HG02970 (cell line): ENCODE data around the gene PCDHGA1.
"Not testable (repeated sequence)": the region's sequence is repeated elsewhere in the genome, so short reads cannot be mapped to it uniquely, and the experiment has no call there.

Experiments
- ATAC-seq: cut with Tn5 transposase; IDR thresholded peaks from one replicate; pipeline ENCODE4 v1.9.1; 2021; ENCODE audit warnings: mild to moderate bottlenecking, moderate library complexity, moderate number of reproducible peaks; ENCODE audit not compliant: unreplicated experiment, low FRiP score

The PCDHGA1 gene

GRCh38 chr5:141330299-141331080 is at the start of gene PCDHGA1:
Gene PCDHGA1 (plus strand): TSS chr5:141330514.
- no peak for ATAC-seq

GRCh38 chr5:141298376-141298775 is 31.9 kb upstream of the PCDHGA1 start:
- no peak for ATAC-seq

GRCh38 chr5:141303756-141304155 is 26.6 kb upstream of the PCDHGA1 start, which contains the start of gene SLC25A2:
Gene SLC25A2 (minus strand): TSS chr5:141304049. CDS start chr5:141303865, 184 bp downstream.
- ATAC-seq: no peak

GRCh38 chr5:141306630-141307029 is 23.7 kb upstream of the PCDHGA1 start:
- ATAC-seq: no peak

GRCh38 chr5:141313711-141314110 is 16.6 kb upstream of the PCDHGA1 start:
- ATAC-seq: no peak

- ATAC-seq: not testable (repeated sequence)
These were observed 13.4 kb upstream of the PCDHGA1 start for GRCh38 chr5:141316963-141317362.

GRCh38 chr5:141319202-141319601 is 11.1 kb upstream of the PCDHGA1 start:
- no peak for ATAC-seq

GRCh38 chr5:141319699-141320098 is 10.6 kb upstream of the PCDHGA1 start:
- no peak for ATAC-seq

- peak; percentile 99 for ATAC-seq
These were observed 9.8 kb upstream of the PCDHGA1 start, which contains the start of gene TAF7 for GRCh38 chr5:141320225-141321169. Gene TAF7 (minus strand): TSS chr5:141320784. CDS start chr5:141320044, 740 bp downstream.

GRCh38 chr5:141322261-141322660 is 8.1 kb upstream of the PCDHGA1 start:
- ATAC-seq: no peak

GRCh38 chr5:141326088-141326854 is 4.0 kb upstream of the PCDHGA1 start:
- ATAC-seq: no peak

GRCh38 chr5:141328231-141328630 is 2.1 kb upstream of the PCDHGA1 start:
- no peak for ATAC-seq

- not testable (repeated sequence) for ATAC-seq
These were observed 2.3 kb downstream of the PCDHGA1 start for GRCh38 chr5:141332571-141332970.

- no peak for ATAC-seq
These were observed 8.4 kb downstream of the PCDHGA1 start, which contains the start of gene PCDHGA2 for GRCh38 chr5:141338538-141339306. Gene PCDHGA2 (plus strand): TSS chr5:141338760.

- ATAC-seq: not testable (repeated sequence)
These were observed 10.6 kb downstream of the PCDHGA1 start for GRCh38 chr5:141340781-141341354.

- ATAC-seq: no peak
These were observed 12.5 kb downstream of the PCDHGA1 start for GRCh38 chr5:141342773-141343172.

GRCh38 chr5:141343242-141343952 is 13.1 kb downstream of the PCDHGA1 start, which contains the start of gene PCDHGA3:
Gene PCDHGA3 (plus strand): TSS chr5:141343829. CDS start chr5:141344034, 205 bp downstream.
- no peak for ATAC-seq

GRCh38 chr5:141343953-141344463 is 13.7 kb downstream of the PCDHGA1 start:
- no peak for ATAC-seq
